ENCODE data around the gene ZIM2.

ZIM2 gene

GRCh38 chr19:56806639-56807038, 33.9 kb downstream of the ZIM2 start:
- no peak for DNase-seq

GRCh38 chr19:56778351-56778750, 62.2 kb downstream of the ZIM2 start:
- no peak for DNase-seq

DNA sequence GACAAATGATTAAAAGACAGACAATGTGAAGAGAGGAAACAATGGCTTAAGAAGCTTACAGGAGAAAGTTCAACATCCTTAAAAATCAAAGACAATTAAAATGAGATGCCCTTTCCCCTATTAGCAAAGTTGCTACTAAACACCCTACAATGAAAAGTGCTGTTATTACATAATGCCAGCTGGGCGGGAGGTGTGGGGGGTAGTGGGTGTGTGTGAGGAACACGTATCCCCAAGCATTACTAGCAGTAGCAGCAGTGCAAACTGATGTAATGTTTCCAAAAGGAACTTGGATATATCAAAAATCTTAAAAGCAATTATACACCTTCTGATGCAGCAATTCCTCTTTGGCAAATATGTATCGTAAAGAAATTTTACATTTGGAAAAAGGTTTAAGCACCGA, 70.9 kb downstream of the ZIM2 start:
- no peak for DNase-seq

DNA sequence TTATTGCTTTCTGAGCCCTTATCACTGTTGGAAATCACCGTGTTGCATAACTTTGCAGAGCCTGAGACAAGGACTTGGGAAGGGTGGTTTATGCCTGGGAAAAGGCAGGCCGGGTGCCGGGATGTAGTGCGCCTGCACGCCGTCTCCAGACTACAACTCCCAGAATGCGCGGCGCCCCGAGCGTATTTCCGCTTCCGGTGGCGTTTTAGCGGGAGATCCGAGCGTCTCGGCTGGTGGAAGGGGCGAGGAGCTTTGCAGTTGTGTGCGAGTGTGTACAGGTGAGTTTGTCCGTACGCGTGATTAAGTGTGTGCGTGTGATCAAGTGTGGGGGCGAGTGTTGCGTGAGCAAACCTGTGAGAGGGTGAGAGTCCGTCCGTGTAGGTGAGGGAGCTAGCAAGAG, 75.4 kb downstream of the ZIM2 start:
- no peak for DNase-seq

GRCh38 chr19:56764196-56764695, 76.3 kb downstream of the ZIM2 start:
- no peak for DNase-seq

GRCh38 chr19:56760842-56761241, 79.7 kb downstream of the ZIM2 start:
- DNase-seq: no peak

DNA sequence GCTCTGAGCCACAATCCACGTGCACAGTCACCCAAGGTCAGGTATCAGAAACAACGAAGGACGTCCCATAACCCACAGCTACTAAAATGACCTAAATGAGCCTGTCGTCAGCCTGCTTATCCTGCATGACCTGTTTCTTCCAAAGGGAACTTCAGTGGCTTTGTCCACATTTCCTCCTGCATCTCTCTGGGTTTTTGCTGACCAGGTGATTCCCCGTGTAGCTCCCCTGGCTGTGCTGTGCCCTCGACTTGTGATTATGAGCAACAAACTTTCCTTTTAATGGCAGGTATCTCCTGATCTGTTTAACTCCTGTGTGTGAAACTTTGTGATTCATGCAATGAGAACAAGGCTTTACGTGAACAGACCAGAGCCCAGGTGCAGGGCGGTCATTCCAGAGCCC, 81.0 kb downstream of the ZIM2 start:
- DNase-seq: no peak

DNA sequence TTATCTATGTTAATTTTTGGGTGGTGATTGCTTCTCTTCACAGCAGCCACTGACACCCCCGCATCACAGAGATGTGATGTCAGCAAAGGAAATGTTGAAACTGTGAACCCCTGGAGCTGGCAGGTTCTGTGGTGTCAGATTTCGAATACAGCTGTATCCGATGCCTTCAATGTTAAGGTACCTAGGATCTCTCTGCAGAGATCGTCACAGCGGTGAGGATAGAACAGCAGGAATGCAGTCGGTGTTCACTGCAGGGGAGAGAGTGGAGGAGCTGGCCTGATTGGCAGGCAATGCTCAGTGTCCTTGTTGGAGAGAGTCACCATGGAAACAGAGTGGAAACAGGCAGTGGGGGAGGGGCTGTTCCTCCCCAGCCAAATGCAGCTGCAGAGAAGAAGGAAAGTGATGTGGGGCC, 89.4 kb downstream of the ZIM2 start:
- DNase-seq: no peak

DNA sequence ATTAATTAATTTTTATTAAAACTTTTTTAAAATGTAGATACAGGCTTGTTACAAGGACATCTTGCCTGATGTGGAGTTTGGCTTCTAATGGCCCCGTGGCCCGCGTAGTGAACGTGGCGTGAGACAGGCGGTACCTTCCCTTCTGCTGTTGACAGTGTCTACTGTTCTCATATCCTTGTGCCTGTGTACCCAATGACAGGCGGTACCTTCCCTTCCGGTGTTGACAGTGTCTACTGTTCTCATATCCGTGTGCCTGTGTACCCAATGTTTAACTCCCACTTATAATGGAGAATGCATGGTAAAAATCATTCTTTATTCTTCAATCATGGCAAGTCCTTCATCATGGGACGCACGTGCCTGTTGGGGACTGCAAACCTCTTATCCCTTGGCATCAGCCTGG, 89.9 kb downstream of the ZIM2 start:
- no peak for DNase-seq

DNA sequence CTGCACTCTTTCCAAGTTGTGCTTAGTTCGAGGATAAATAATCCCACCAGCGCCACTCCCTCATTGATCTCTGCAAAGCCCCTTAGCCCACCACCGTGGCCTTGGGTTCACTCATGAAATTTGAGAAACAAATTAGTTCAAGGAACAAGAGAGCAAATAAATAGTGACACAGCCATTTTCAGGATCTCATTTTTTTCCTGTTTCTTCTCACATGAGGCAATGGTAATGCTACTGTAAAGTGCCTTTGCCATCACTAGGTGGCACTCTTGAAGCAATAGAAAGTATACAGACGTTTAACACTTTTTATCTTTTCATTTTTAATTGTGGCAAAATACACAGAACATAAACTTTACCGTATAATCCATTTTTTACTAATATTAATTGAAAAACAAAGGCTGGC, 92.1 kb downstream of the ZIM2 start:
- no peak for DNase-seq

DNA sequence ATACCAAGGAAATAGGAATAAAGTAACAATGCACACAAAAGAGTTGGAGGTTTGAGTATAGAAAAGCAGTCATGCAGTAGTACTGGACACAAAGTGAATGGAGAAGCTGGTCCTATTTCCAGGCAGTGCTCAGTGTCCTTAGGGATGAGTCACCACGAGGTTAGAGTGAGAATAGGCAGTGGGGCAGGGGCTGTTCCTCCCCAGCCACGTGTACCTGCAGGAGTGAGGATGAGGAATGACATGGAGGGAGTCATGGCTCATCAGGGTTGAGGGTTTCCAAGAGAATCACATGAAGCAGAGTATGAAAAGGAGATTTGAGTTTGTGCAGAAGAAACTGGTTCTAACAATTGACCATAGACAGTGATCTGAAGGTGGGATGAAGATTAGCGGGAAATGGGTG, 94.2 kb downstream of the ZIM2 start:
- no peak for DNase-seq

DNA sequence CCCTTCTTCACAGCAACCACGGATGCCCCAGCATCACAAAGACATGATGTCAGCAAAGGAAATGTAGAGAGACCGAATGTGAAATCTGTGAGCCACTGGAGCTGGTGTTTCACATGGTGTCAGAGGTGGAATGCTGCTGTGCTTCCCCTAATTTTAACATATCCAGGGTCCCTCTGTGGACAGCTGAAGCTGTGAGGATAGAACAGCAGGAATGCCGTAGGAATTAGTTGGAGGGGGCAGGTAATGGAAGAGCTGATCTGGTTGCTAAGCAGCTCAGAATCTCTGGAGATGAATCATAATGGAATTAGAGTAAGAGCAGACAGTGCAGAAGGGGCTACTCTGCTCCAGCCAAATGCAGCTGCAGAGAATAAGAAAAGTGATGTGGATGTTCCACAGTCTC, 100.0 kb downstream of the ZIM2 start:
- DNase-seq: no peak

DNA sequence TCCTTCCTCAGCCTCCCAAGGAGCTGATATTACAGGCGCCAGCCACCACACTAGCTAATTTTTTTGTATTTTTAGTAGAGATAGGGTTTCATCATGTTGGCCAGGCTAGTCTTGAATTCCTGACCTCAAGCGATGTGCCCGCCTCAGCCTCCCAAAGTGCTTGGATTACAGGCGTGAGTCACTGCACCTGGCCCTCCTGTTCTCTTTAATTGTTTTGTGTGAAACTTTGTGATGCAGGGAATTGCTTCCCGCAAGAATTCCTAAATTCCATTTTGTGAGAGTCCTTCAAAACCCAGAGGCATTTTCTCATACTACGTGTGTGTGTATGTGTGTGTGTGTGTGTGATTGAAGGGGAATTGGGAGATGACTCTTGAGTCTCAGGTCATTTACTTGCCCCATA, 104.0 kb downstream of the ZIM2 start:
- DNase-seq: no peak

GRCh38 chr19:56732976-56733375, 107.5 kb downstream of the ZIM2 start:
- no peak for DNase-seq

DNA sequence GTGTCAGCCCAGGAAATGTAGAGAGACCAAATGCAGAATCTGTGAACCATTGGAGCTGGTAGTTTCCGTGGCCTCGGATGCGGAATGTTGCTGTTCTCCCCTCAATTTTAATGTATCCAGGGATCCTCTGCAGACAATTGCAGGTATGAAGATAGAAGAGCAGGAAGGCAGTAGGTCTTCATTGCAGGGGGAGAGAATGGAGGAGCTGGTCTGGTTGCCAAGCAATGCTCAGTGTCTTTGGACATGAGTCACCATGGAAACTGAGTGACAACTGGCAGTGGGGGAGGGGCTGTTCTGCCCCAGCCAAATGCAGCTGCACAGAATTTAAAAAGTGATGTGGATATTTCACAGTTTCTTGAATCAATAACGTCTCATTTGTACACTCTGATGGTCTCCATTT, 112.8 kb downstream of the ZIM2 start:
- DNase-seq: no peak

DNA sequence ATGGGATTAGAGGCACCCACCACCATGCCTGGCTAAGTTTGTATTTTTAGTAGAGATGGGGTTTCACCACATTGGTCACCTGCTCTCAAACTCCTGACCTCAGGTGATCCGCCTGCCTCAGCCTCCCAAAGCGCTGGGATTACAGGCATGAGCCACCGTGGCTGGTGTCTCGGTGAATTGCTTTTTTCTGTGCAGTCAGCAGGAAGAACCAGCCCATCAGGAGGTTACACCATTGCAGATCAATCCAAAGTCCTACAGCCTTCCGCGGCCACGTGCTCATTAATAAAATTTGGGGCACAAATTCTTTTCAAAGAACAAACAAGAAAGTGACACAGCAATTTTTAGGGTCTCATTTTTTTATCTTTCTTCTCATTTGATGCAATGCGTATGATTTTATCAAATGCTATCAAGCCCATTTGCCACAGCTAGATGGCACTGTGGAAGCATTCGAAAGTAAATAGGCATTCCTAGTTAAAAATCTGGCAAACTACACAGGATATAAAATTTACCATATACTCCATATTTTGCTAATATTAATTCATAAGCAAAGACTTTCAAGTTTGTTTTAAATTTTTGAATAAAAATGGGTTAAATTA, 114.6 kb downstream of the ZIM2 start:
- no peak for DNase-seq
